ENCODE results near the gene CASZ1. TPM values are rescaled to one million over a fixed set of nuclear protein-coding genes. Genes with fewer than 3 reads are reported as not detected.

CASZ1 gene
- total RNA-seq, 1 experiment from 2014 or later, result 11.7 TPM

GRCh38 chr1:10653370-10654125 is 142.9 kb downstream of the CASZ1 start:
- ChIA-PET CTCF (interaction anchor here (1.3 kb wide), 1 partner anchor 9 kb away, joined by 5 read pairs; no protein-coding TSS in a partner anchor), POLR2A (no interaction called here)
- Mint-ChIP-seq H3K27me3 (ENCODE audit: low read depth) (peaks cover 25% of the 10 kb centered on the region), H3K4me3 (no peak overlapping the region), H3K27ac (peak overlapping the region; percentile 65; the same call in 1 of the 2 replicates), H3K9me3 (no peaks in the 10 kb centered on the region), H3K4me1 (peaks cover 2% of the 10 kb centered on the region; the same call in 1 of the 2 replicates), H3K36me3 (no peaks in the 10 kb centered on the region)
- TF ChIP-seq ATF1 (CRISPR knock-in tag; IDR thresholded peaks at IDR 0.05) (no peak), ZSCAN18 (CRISPR knock-in tag; IDR thresholded peaks at IDR 0.05) (no peak), EMX1 (CRISPR knock-in tag; IDR thresholded peaks at IDR 0.05) (no peak), TEAD1 (CRISPR knock-in tag; IDR thresholded peaks at IDR 0.05) (no peak), ZNF317 (CRISPR knock-in tag; IDR thresholded peaks at IDR 0.05; ENCODE audit: borderline replicate concordance, low read depth) (no peak), JAZF1 (CRISPR knock-in tag; IDR thresholded peaks at IDR 0.05) (no peak), TCF7 (CRISPR knock-in tag; IDR thresholded peaks at IDR 0.05; ENCODE audit: low read depth) (no peak)
- DNase-seq (ENCODE audit: low spot score) (no peak), ATAC-seq (no peak)

- no peak overlapping the region for H3K27ac Mint-ChIP-seq
- peaks cover 2% of the 10 kb centered on the region; the same call in 1 of the 2 replicates for H3K4me1 Mint-ChIP-seq
- no peak for TF ChIP-seq E2F1 (CRISPR knock-in tag; IDR thresholded peaks at IDR 0.05)
- TF ChIP-seq E2F5 (CRISPR knock-in tag; IDR thresholded peaks at IDR 0.05), result no peak
- TF ChIP-seq ATF1 (CRISPR knock-in tag; IDR thresholded peaks at IDR 0.05), result no peak
- no peak for TF ChIP-seq NFYB (CRISPR knock-in tag; conservative IDR thresholded peaks at IDR 0.05; ENCODE audit: low read depth)
- no peak for TF ChIP-seq SMAD4 (CRISPR knock-in tag; IDR thresholded peaks at IDR 0.05)
- no peak for TF ChIP-seq ZNF138 (CRISPR knock-in tag; conservative IDR thresholded peaks at IDR 0.05)
- DNase-seq (ENCODE audit: low spot score) (no peak), ATAC-seq (no peak)
- ChIA-PET CTCF (no interaction called here), POLR2A (no interaction called here)
- H3K9me3 Mint-ChIP-seq, result no peaks in the 10 kb centered on the region
- no peak overlapping the region for H3K4me3 Mint-ChIP-seq
- H3K36me3 Mint-ChIP-seq, result no peaks in the 10 kb centered on the region
- peaks cover 28% of the 10 kb centered on the region for H3K27me3 Mint-ChIP-seq (ENCODE audit: low read depth)
Measured at GRCh38 chr1:10652626-10653025, 143.8 kb downstream of the CASZ1 start.

- TF ChIP-seq USF1 (CRISPR knock-in tag; IDR thresholded peaks at IDR 0.05) (0 out of 2 replicates have a peak, but pooled peaks have one; percentile 40), ZNF219 (CRISPR knock-in tag; IDR thresholded peaks at IDR 0.05; ENCODE audit: borderline replicate concordance) (no peak)
- peaks cover 28% of the 10 kb centered on the region for H3K27me3 Mint-ChIP-seq (ENCODE audit: low read depth)
- no peak overlapping the region for H3K27ac Mint-ChIP-seq
- peaks cover 2% of the 10 kb centered on the region; the same call in 1 of the 2 replicates for H3K4me1 Mint-ChIP-seq
- peak overlapping the region; percentile 46 for H3K4me3 Mint-ChIP-seq
- DNase-seq (ENCODE audit: low spot score) (peak; percentile 78), ATAC-seq (peak; percentile 71)
- POLR2A ChIA-PET, result no interaction called here
- H3K9me3 Mint-ChIP-seq, result no peaks in the 10 kb centered on the region
- CTCF ChIA-PET, result interaction anchor here (1.0 kb wide), 2 partner anchors 17 to 105 kb away, joined by 3 to 4 read pairs; no protein-coding TSS in a partner anchor
- no peaks in the 10 kb centered on the region for H3K36me3 Mint-ChIP-seq
Measured at GRCh38 chr1:10651793-10652192, 144.7 kb downstream of the CASZ1 start.

- peak overlapping the region; percentile 46 for H3K4me3 Mint-ChIP-seq
- peaks cover 2% of the 10 kb centered on the region; the same call in 1 of the 2 replicates for H3K4me1 Mint-ChIP-seq
- ATAC-seq (peak; percentile 47), DNase-seq (ENCODE audit: low spot score) (no peak)
- no peaks in the 10 kb centered on the region for H3K9me3 Mint-ChIP-seq
- ChIA-PET CTCF (interaction anchor here (1.0 kb wide), 2 partner anchors 16 to 106 kb away, joined by 3 to 4 read pairs; no protein-coding TSS in a partner anchor), POLR2A (no interaction called here)
- no peaks in the 10 kb centered on the region for H3K36me3 Mint-ChIP-seq
- H3K27me3 Mint-ChIP-seq (ENCODE audit: low read depth), result peaks cover 28% of the 10 kb centered on the region
- no peak overlapping the region for H3K27ac Mint-ChIP-seq
- no peak for TF ChIP-seq USF2 (CRISPR knock-in tag; IDR thresholded peaks at IDR 0.05)
- peak; percentile 39 for TF ChIP-seq MAX (CRISPR knock-in tag; IDR thresholded peaks at IDR 0.05)
- TF ChIP-seq MYBL2 (CRISPR knock-in tag; IDR thresholded peaks at IDR 0.05), result 0 out of 2 replicates have a peak, but pooled peaks have one; percentile 17
Measured at GRCh38 chr1:10651389-10651766, 145.1 kb downstream of the CASZ1 start.

Data from WTC11 (cell line).